Coronary artery (tissue), 2 donors: Measurements from ENCODE around the gene PRKCE.

ENCODE experiments used
- DNase-seq: peaks from one replicate; pipeline ENCODE4 v3.0.0-alpha.2; 2017; ENCODE audit warnings: low spot score
- H3K27ac ChIP-seq, 2 donors: fragments of 200-600 bp; sonication (generic); one replicate each; pipeline ENCODE4 v1.5.1; 2016 to 2019
- H3K4me3 ChIP-seq: fragments of 200-600 bp; sonication (generic); 2 replicates; pipeline ENCODE4 v1.5.1; 2016; ENCODE audit warnings: mild to moderate bottlenecking, moderate library complexity
- TF ChIP-seq, protein P1 (sequence below): fragments of 200-600 bp; sonication (generic); IDR thresholded peaks from one replicate; pipeline ENCODE4 v1.5.1; 2019; ENCODE audit warnings: antibody characterized with exemption

PRKCE gene

DNA sequence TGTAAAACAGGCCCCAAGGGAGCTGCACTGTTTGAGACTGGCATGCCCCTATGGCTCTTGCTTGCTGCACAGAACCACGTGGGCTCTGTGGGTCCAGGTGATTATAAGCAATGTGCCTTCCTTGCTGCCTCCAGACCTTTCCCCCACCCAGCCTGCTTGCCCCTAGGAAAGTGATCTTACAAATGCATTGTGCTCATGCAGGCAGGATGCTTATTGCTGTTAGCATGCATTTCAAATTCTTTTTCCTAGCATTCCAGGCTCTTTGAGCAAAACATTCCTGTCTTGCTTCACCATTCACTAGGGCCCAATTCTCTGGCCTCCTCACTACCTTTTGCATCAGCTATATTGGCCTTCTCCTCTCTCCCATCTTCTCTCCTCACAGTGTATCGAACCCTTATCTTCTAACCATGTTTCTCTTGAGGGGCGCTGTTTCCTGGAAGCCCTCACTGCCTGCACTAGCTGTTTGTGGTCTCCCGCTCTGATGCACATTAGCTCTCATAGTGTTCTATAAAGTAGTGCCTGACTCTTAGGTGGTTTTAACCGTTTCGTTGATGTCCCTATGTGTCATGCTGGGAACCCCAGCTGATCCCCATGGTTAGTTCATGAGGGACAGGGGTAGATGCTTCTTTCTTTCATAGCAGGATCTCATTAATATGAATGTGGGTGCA lies 492.8 kb downstream of the PRKCE start:
- no peak overlapping the region for H3K27ac ChIP-seq
- TF ChIP-seq, protein P1, sequence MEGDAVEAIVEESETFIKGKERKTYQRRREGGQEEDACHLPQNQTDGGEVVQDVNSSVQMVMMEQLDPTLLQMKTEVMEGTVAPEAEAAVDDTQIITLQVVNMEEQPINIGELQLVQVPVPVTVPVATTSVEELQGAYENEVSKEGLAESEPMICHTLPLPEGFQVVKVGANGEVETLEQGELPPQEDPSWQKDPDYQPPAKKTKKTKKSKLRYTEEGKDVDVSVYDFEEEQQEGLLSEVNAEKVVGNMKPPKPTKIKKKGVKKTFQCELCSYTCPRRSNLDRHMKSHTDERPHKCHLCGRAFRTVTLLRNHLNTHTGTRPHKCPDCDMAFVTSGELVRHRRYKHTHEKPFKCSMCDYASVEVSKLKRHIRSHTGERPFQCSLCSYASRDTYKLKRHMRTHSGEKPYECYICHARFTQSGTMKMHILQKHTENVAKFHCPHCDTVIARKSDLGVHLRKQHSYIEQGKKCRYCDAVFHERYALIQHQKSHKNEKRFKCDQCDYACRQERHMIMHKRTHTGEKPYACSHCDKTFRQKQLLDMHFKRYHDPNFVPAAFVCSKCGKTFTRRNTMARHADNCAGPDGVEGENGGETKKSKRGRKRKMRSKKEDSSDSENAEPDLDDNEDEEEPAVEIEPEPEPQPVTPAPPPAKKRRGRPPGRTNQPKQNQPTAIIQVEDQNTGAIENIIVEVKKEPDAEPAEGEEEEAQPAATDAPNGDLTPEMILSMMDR = no peak
- no peak for DNase-seq
- H3K4me3 ChIP-seq = no peak overlapping the region

DNA sequence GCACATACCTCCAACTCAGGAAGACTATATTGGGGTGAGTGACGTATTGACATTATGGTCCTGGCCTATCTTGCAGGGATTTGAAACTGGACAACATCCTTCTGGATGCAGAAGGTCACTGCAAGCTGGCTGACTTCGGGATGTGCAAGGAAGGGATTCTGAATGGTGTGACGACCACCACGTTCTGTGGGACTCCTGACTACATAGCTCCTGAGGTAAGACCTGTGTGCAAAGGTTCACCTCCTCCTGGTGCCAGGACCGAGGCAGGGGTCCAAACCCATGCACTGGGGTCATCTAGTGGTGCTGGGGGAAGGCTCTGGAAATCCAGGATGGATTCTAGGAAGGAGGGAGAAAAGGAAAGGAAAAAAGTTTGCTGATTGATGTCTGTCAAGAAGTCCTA lies 493.5 kb downstream of the PRKCE start:
- Histone ChIP-seq H3K4me3 (no peak overlapping the region), H3K27ac (no peak overlapping the region)
- TF ChIP-seq, protein P1 = no peak
- no peak for DNase-seq

DNA sequence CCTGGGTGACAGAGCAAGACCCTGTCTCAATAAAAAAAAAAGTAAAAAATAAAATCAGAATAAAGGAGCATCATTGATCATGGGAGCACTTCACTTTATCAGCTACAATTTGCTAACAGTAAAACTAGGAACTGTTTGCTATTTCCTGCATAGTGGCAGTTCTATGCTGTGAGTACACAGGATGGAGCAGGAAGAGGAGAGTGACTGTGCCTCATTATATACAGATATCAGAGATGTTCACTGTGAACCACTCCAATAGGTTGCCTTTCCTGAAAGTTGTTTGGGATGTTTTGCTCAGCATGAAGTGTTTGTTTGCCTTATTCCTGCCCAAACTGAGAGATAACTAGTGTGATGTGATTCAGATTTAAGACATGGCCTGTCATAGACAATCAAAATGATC lies 494.4 kb downstream of the PRKCE start:
- no peak for DNase-seq
- H3K27ac ChIP-seq = no peak overlapping the region
- TF ChIP-seq, protein P1 = no peak
- no peak overlapping the region for H3K4me3 ChIP-seq

DNA sequence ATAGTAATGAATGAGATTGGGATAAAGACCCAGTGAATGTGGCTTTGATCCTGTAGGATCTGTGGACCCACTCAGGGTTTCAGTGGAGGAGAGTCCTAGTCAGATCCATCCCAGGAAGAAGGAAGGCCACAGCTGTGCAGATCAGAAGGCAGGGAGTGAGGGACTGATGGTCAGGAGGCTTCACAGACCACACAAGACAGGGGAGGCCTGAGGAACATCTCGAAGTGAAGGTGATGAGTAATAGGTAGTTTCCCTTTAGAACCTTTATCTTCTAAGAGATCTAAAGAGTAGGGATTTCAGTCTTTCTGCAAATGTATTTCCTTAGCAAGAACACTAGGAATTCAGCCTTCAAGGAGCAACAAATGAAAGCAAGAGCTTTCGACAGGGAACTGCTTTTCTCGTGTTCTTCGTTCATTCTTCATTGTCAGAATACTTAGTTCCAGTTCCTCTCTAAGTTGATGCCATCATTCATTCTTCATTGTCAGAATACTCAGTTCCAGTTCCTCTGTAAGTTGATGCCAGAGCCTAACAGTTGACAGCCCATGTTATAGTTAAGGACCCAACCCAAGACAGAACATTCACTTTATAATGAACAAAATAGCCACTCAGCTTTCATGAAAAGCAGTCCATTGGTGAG lies 495.5 kb downstream of the PRKCE start:
- no peak overlapping the region for H3K4me3 ChIP-seq
- DNase-seq = no peak
- TF ChIP-seq, protein P1 = no peak
- no peak overlapping the region for H3K27ac ChIP-seq

DNA sequence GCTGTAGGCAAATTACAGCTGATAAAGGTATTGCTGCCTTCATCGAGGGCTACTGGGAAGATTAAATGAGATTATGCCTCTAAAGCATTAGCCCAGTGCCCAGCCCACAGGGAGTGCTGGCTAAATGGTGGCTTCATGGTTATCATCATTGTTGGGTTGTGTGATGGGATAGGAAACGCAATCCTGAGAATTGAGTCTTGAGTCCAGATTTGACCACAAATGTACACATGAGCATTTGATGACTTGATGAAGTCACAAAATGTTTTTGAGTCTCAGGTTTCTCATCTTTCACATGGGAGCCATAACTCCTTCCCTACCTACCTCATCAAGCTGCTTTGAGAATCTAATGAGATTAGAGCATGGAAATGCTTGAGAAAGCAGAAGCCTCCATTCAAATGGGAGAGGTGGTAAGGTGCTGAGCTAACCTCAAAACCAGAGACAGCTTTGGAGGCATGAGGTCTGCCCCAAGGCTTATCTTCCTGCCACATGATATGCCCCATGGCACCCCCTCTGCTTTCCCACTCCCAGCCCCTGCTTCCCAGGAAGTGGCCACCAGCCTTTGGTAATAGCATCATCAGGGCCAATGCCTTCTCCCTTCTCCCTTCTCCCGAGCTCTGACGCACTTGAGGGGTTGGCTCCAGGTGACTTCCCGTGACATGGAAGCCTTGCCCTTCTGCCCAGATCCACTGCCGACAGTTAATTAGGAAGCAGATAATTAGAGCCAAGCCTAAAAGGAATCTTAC lies 496.3 kb downstream of the PRKCE start:
- DNase-seq = peak; percentile 22
- Histone ChIP-seq H3K27ac (no peak overlapping the region), H3K4me3 (no peak overlapping the region)
- TF ChIP-seq, protein P1 = no peak

DNA sequence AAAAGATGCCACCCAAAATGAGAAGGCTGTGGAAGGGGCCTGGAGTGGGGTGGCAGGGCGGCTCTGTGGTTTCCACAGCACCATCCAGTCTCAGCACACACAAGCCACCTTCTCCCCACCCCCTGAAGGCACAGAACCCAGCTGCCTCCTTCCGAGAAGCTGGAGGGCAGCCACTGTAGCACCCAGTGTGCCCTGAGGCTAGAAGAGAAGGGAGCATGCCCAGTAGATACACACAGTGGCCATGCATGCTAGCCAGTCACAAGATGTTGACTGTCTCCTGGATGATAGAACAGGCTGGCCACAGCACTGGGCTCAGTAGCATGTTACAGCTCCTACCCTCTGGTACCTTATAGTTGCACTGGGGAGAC lies 496.9 kb downstream of the PRKCE start:
- TF ChIP-seq, protein P1 = no peak
- peak; percentile 31 for DNase-seq
- H3K4me3 ChIP-seq = no peak overlapping the region
- H3K27ac ChIP-seq = no peak overlapping the region
